Peyer's patch (tissue), 4 donors: ENCODE data around the gene MEGF6.

Experiments
- POLR2A ChIP-seq, 2 donors: fragments of 450-650 bp; IDR thresholded peaks; one replicate each; pipeline ENCODE4 v1.5.1; 2017; ENCODE audit warnings: antibody characterized with exemption in 2 of 2, mild to moderate bottlenecking in 2 of 2, moderate library complexity in 2 of 2
- TF ChIP-seq, protein P1 (sequence below), 6 experiments: fragments of 450-650 bp in 4 of 6; fragments of 200-600 bp in 2 of 6; sonication (generic) in 1 of 6; IDR thresholded peaks; one replicate each; pipeline ENCODE4 v1.5.1; 2017 to 2019; ENCODE audit warnings: antibody characterized with exemption in 6 of 6, mild to moderate bottlenecking in 3 of 6, moderate library complexity in 1 of 6

DNA sequence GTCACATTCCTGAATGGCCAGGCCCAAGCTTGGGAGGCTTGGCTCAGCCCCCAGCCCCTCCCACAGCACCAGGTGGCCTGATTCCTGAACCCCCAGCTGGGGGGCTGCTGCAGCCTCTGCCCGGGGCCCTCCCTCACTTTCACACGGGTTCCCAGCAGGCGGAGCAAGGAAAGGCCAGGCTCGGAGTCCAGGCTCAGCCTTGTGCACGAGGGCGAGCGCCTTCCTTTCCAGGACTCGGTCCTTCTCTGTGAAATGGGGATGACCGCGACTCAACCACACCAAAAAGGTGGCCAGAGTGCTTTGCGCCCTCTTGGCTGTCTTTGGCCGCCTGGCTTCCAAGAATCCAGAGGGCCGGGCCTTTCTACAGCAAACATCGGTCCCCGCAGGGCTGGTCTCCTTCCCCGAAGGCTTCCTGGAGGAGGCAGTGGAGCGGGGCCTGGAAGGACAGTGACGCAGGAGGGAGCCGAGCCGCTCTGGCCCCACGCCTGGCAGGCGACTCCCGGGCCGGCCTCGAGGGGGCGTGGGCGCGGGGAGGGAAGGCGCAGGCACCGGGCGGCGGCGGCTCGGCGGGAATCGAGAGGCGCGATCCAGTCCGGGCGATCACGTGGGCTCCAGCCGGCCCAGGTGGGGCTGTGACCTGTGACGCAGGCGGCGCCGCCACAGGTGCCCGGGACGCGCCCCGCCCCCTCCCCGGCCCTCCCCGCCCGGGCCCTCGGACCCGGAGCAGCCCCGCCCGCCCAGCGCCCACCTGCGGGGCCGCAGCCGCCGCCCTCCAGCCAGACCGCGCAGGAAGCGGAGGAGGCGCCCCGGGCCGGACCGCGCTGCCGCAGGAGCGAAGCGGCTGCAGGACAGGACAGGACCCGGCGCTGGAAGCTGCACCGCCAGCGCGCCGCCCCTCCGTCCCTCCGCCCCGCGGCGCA lies 157.2 kb downstream of the MEGF6 start, which contains the start of gene ARHGEF16:
- TF ChIP-seq, protein P1, sequence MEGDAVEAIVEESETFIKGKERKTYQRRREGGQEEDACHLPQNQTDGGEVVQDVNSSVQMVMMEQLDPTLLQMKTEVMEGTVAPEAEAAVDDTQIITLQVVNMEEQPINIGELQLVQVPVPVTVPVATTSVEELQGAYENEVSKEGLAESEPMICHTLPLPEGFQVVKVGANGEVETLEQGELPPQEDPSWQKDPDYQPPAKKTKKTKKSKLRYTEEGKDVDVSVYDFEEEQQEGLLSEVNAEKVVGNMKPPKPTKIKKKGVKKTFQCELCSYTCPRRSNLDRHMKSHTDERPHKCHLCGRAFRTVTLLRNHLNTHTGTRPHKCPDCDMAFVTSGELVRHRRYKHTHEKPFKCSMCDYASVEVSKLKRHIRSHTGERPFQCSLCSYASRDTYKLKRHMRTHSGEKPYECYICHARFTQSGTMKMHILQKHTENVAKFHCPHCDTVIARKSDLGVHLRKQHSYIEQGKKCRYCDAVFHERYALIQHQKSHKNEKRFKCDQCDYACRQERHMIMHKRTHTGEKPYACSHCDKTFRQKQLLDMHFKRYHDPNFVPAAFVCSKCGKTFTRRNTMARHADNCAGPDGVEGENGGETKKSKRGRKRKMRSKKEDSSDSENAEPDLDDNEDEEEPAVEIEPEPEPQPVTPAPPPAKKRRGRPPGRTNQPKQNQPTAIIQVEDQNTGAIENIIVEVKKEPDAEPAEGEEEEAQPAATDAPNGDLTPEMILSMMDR (IDR thresholded peaks at IDR 0.05) = peak; percentile 11 to 84 (median 58)
- TF ChIP-seq POLR2A (IDR thresholded peaks at IDR 0.05) = peak in 1 of 2 donors; percentile 18
